ENCODE measurements around the gene NHS.

DNA sequence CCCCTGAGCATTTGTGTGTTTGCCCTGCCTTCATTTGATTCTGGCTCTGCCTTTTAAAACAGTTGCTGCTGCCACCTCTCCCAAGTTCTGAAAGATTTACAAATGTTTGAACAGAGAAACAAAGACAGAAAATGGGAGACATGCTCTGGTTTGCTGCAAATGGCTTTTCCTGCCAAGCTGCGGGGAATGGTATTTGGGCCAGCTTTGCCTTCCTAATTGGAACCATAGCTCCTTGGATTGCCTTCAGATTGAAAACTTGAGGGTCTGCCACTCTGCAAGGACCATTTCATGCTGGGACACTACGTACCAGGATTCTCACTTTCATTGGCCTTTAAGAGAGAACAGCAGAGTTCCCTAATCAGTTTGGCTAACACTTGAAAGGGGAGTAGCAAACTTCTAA lies 74.9 kb downstream of the NHS start:
- TF ChIP-seq, protein P1, sequence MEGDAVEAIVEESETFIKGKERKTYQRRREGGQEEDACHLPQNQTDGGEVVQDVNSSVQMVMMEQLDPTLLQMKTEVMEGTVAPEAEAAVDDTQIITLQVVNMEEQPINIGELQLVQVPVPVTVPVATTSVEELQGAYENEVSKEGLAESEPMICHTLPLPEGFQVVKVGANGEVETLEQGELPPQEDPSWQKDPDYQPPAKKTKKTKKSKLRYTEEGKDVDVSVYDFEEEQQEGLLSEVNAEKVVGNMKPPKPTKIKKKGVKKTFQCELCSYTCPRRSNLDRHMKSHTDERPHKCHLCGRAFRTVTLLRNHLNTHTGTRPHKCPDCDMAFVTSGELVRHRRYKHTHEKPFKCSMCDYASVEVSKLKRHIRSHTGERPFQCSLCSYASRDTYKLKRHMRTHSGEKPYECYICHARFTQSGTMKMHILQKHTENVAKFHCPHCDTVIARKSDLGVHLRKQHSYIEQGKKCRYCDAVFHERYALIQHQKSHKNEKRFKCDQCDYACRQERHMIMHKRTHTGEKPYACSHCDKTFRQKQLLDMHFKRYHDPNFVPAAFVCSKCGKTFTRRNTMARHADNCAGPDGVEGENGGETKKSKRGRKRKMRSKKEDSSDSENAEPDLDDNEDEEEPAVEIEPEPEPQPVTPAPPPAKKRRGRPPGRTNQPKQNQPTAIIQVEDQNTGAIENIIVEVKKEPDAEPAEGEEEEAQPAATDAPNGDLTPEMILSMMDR (IDR thresholded peaks at IDR 0.05; ENCODE audit: low read depth, low read length, poor library complexity, severe bottlenecking) = no peak
- no peak for TF ChIP-seq EZH2phosphoT487 (IDR thresholded peaks at IDR 0.05; ENCODE audit: borderline replicate concordance, low read length)

Data from DOHH2 (cell line).